Muscle layer of duodenum (tissue), 2 donors: ENCODE measurements around the gene CSRP1.
A peak's percentile ranks its signal among the peaks of the same experiment; 100 is the strongest.
"Not testable (repeated sequence)": the region's sequence is repeated elsewhere in the genome, so short reads cannot be mapped to it uniquely, and the experiment has no call there.

Source experiments
- H3K27ac ChIP-seq: one replicate; pipeline ENCODE4 v1.7.0; 2013; ENCODE audit warnings: mild to moderate bottlenecking, low read length
- H3K27me3 ChIP-seq: one replicate; pipeline ENCODE4 v1.7.0; 2013; ENCODE audit warnings: low read depth, mild to moderate bottlenecking, control low read depth, low read length
- H3K36me3 ChIP-seq, 2 donors: one replicate each; pipeline ENCODE4 v1.7.0; 2013; ENCODE audit warnings: low read length in 2 of 2, control low read depth in 1 of 2, mild to moderate bottlenecking in 1 of 2; ENCODE audit not compliant: insufficient read depth in 2 of 2, control insufficient read depth in 1 of 2
- H3K4me1 ChIP-seq, 2 donors: one replicate each; pipeline ENCODE4 v1.7.0; 2013; ENCODE audit warnings: low read length in 2 of 2, mild to moderate bottlenecking in 2 of 2, control low read depth in 1 of 2, moderate library complexity in 1 of 2; ENCODE audit not compliant: insufficient read depth in 2 of 2, control insufficient read depth in 1 of 2
- H3K4me3 ChIP-seq, 2 donors: one replicate each; pipeline ENCODE4 v1.7.0; 2013; ENCODE audit warnings: low read length in 2 of 2, low read depth in 1 of 2, mild to moderate bottlenecking in 1 of 2
- H3K9me3 ChIP-seq, 2 donors: one replicate each; pipeline ENCODE4 v1.7.0; 2013; ENCODE audit warnings: low read length in 2 of 2, control low read depth in 1 of 2, mild to moderate bottlenecking in 1 of 2; ENCODE audit not compliant: control insufficient read depth in 1 of 2
- donor health status: healthy.

The CSRP1 gene

GRCh38 chr1:201481004-201481380 is 25.9 kb downstream of the CSRP1 start:
- H3K27ac ChIP-seq = peak overlapping the region; percentile 41
- peaks cover 0 to 20% of the 10 kb centered on the region in 2 donors for H3K4me1 ChIP-seq

GRCh38 chr1:201480231-201481003 is 26.5 kb downstream of the CSRP1 start:
- H3K4me1 ChIP-seq = peaks cover 0 to 15% of the 10 kb centered on the region in 2 donors
- H3K27me3 ChIP-seq = no peaks in the 10 kb centered on the region
- peaks cover 20% of the 10 kb centered on the region in 2 donors for H3K36me3 ChIP-seq
- peak overlapping the region; percentile 31 to 50 for H3K4me3 ChIP-seq
- no peaks in the 10 kb centered on the region for H3K9me3 ChIP-seq
- H3K27ac ChIP-seq = peak overlapping the region; percentile 67

More at GRCh38 chr1:201481004-201481380, 25.9 kb downstream of the CSRP1 start:
- H3K4me3 ChIP-seq = peak overlapping the region; percentile 31 to 50
- peaks cover 26% of the 10 kb centered on the region in 2 donors for H3K36me3 ChIP-seq
- H3K27me3 ChIP-seq = no peaks in the 10 kb centered on the region
- no peaks in the 10 kb centered on the region for H3K9me3 ChIP-seq

- H3K36me3 ChIP-seq = peaks cover 9 to 10% of the 10 kb centered on the region in 2 donors
- no peaks in the 10 kb centered on the region for H3K27me3 ChIP-seq
- peaks cover 0 to 15% of the 10 kb centered on the region in 2 donors for H3K4me1 ChIP-seq
- H3K9me3 ChIP-seq = no peaks in the 10 kb centered on the region
- H3K27ac ChIP-seq = no peak overlapping the region
- no peak overlapping the region for H3K4me3 ChIP-seq
Measured at GRCh38 chr1:201479201-201479730, 27.7 kb downstream of the CSRP1 start.

- not testable (repeated sequence) for H3K9me3 ChIP-seq, H3K27ac ChIP-seq, H3K36me3 ChIP-seq, H3K27me3 ChIP-seq, H3K4me3 ChIP-seq
- H3K4me1 ChIP-seq = peaks cover 0 to 15% of the 10 kb centered on the region in 2 donors
Measured at GRCh38 chr1:201478666-201479065, 28.3 kb downstream of the CSRP1 start.

GRCh38 chr1:201476670-201477344 is 30.1 kb downstream of the CSRP1 start:
- Histone ChIP-seq H3K9me3 (no peaks in the 10 kb centered on the region), H3K4me3 (no peak overlapping the region), H3K36me3 (no peaks in the 10 kb centered on the region), H3K27me3 (no peaks in the 10 kb centered on the region), H3K4me1 (peaks cover 0 to 10% of the 10 kb centered on the region in 2 donors), H3K27ac (no peak overlapping the region)

GRCh38 chr1:201475915-201476669 is 30.8 kb downstream of the CSRP1 start:
- Histone ChIP-seq H3K9me3 (no peaks in the 10 kb centered on the region), H3K4me1 (peaks cover 0 to 3% of the 10 kb centered on the region in 2 donors), H3K4me3 (no peak overlapping the region), H3K27ac (no peak overlapping the region), H3K36me3 (no peaks in the 10 kb centered on the region), H3K27me3 (no peaks in the 10 kb centered on the region)

- Histone ChIP-seq H3K4me3 (no peak overlapping the region), H3K4me1 (no peaks in the 10 kb centered on the region), H3K27ac (no peak overlapping the region), H3K9me3 (no peaks in the 10 kb centered on the region), H3K27me3 (no peaks in the 10 kb centered on the region), H3K36me3 (no peaks in the 10 kb centered on the region)
Measured at GRCh38 chr1:201475130-201475529, 31.8 kb downstream of the CSRP1 start.

- no peaks in the 10 kb centered on the region for H3K27me3 ChIP-seq
- no peak overlapping the region for H3K4me3 ChIP-seq
- no peaks in the 10 kb centered on the region for H3K9me3 ChIP-seq
- no peaks in the 10 kb centered on the region for H3K36me3 ChIP-seq
- H3K4me1 ChIP-seq = peaks cover 0 to 8% of the 10 kb centered on the region in 2 donors
- H3K27ac ChIP-seq = no peak overlapping the region
Measured at GRCh38 chr1:201473296-201473695, 33.6 kb downstream of the CSRP1 start.

- H3K4me1 ChIP-seq, H3K9me3 ChIP-seq, H3K27me3 ChIP-seq, H3K4me3 ChIP-seq, H3K27ac ChIP-seq, H3K36me3 ChIP-seq: not testable (repeated sequence)
Measured at GRCh38 chr1:201472321-201472720, 34.6 kb downstream of the CSRP1 start.

- H3K9me3 ChIP-seq = no peaks in the 10 kb centered on the region
- no peak overlapping the region for H3K4me3 ChIP-seq
- H3K27me3 ChIP-seq = no peaks in the 10 kb centered on the region
- peaks cover 0 to 11% of the 10 kb centered on the region in 2 donors for H3K4me1 ChIP-seq
- H3K36me3 ChIP-seq = no peaks in the 10 kb centered on the region
- no peak overlapping the region for H3K27ac ChIP-seq
Measured at GRCh38 chr1:201471772-201472171, 35.2 kb downstream of the CSRP1 start.

- Histone ChIP-seq H3K36me3 (peaks cover 4 to 6% of the 10 kb centered on the region in 2 donors), H3K4me1 (peaks cover 0 to 21% of the 10 kb centered on the region in 2 donors), H3K4me3 (no peak overlapping the region), H3K27ac (no peak overlapping the region), H3K27me3 (no peaks in the 10 kb centered on the region), H3K9me3 (no peaks in the 10 kb centered on the region)
Measured at GRCh38 chr1:201470581-201470980, 36.3 kb downstream of the CSRP1 start.
